PC-9 (cell line): ENCODE results near the gene CDYL2.

Experiments
- EZH2 ChIP-seq: fragments of 200-600 bp; sonication (generic); IDR thresholded peaks from 2 replicates; pipeline ENCODE4 v1.8.0; 2017; ENCODE audit warnings: antibody characterized with exemption, low read depth
- TF ChIP-seq, protein P1 (sequence below): fragments of 200-600 bp; sonication (generic); conservative IDR thresholded peaks from 2 replicates; pipeline ENCODE4 v1.6.1; 2017; ENCODE audit warnings: mixed run types, antibody characterized with exemption, mild to moderate bottlenecking, moderate library complexity

DNA sequence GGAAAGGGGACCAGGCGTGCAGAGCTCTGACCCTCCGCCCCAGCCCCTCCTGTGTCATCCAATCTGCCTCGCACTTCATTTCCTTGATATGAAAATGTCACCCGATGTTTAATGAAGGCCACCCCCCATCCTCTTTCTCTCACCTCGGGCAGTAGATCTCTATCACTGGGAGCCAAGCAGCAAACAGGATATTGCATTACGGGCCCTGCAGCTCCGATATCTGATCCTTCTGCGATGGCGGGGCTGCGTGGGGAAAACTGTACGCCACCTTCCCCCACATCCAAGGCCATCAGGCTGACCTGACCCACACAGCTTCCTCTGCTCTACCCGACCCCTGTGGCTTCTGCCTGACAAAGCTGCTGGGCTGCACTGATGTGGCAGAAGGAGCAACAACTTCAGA is 188.7 kb downstream of the CDYL2 start:
- TF ChIP-seq, protein P1, sequence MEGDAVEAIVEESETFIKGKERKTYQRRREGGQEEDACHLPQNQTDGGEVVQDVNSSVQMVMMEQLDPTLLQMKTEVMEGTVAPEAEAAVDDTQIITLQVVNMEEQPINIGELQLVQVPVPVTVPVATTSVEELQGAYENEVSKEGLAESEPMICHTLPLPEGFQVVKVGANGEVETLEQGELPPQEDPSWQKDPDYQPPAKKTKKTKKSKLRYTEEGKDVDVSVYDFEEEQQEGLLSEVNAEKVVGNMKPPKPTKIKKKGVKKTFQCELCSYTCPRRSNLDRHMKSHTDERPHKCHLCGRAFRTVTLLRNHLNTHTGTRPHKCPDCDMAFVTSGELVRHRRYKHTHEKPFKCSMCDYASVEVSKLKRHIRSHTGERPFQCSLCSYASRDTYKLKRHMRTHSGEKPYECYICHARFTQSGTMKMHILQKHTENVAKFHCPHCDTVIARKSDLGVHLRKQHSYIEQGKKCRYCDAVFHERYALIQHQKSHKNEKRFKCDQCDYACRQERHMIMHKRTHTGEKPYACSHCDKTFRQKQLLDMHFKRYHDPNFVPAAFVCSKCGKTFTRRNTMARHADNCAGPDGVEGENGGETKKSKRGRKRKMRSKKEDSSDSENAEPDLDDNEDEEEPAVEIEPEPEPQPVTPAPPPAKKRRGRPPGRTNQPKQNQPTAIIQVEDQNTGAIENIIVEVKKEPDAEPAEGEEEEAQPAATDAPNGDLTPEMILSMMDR = no peak
- TF ChIP-seq EZH2 = no peak
